Bronchial epithelial cell (primary cell): ENCODE data around the gene TRAPPC6A. TPM values are rescaled to one million over a fixed set of nuclear protein-coding genes. Genes with fewer than 3 reads are reported as not detected.

Source experiments
- DNase-seq: peaks from one replicate; pipeline ENCODE4 v3.0.0-alpha.2; 2010; ENCODE audit warnings: low read depth
- FAIRE-seq: peaks from 2 replicates; lab custom pipeline; 2011; peaks lifted over from hg19 to GRCh38; lab: Jason Lieb, UNC
- H3K27me3 ChIP-seq: 2 replicates; pipeline ENCODE4 v1.5.1; 2011; ENCODE audit warnings: low read length; ENCODE audit not compliant: control insufficient read depth, insufficient read depth
- H3K36me3 ChIP-seq: 2 replicates; pipeline ENCODE4 v1.5.1; 2011; ENCODE audit warnings: low read length; ENCODE audit not compliant: control insufficient read depth, insufficient read depth
- H3K4me3 ChIP-seq: 2 replicates; pipeline ENCODE4 v1.5.1; 2011; ENCODE audit warnings: mild to moderate bottlenecking, low read depth, low read length, control low read depth
- total RNA-seq: library from RNA; depleted of rRNA; stranded (reverse); fragments of >200 nt; gene quantifications from 2 replicates; pipeline ENCODE4 v1.2.1, GENCODE V29; 2014
- TF ChIP-seq, protein P1 (sequence below): IDR thresholded peaks from 2 replicates; pipeline ENCODE4 v1.5.1; 2011; ENCODE audit warnings: mild to moderate bottlenecking, moderate library complexity, low read length, control low read depth, inconsistent platforms; ENCODE audit not compliant: insufficient read depth, severe bottlenecking

Gene TRAPPC6A
- total RNA-seq = 11.4 and 24.5 TPM in 2 replicates

GRCh38 chr19:45177817-45178261 is at the start of gene TRAPPC6A:
Gene TRAPPC6A (minus strand): TSS chr19:45178237. CDS start chr19:45178218, 19 bp downstream.
- FAIRE-seq (no peak), DNase-seq (peak; percentile 92)
- TF ChIP-seq, protein P1, sequence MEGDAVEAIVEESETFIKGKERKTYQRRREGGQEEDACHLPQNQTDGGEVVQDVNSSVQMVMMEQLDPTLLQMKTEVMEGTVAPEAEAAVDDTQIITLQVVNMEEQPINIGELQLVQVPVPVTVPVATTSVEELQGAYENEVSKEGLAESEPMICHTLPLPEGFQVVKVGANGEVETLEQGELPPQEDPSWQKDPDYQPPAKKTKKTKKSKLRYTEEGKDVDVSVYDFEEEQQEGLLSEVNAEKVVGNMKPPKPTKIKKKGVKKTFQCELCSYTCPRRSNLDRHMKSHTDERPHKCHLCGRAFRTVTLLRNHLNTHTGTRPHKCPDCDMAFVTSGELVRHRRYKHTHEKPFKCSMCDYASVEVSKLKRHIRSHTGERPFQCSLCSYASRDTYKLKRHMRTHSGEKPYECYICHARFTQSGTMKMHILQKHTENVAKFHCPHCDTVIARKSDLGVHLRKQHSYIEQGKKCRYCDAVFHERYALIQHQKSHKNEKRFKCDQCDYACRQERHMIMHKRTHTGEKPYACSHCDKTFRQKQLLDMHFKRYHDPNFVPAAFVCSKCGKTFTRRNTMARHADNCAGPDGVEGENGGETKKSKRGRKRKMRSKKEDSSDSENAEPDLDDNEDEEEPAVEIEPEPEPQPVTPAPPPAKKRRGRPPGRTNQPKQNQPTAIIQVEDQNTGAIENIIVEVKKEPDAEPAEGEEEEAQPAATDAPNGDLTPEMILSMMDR = no peak
- Histone ChIP-seq H3K4me3 (peak within 1 kb of the TSS; percentile 98), H3K36me3 (peaks cover 2% of the 10 kb centered on the region), H3K27me3 (no peaks in the 10 kb centered on the region)

GRCh38 chr19:45224645-45225044 is 46.6 kb upstream of the TRAPPC6A start:
- FAIRE-seq = no peak
- TF ChIP-seq, protein P1 = no peak
- Histone ChIP-seq H3K4me3 (no peak overlapping the region), H3K36me3 (no peaks in the 10 kb centered on the region), H3K27me3 (no peaks in the 10 kb centered on the region)
- DNase-seq = no peak

DNA sequence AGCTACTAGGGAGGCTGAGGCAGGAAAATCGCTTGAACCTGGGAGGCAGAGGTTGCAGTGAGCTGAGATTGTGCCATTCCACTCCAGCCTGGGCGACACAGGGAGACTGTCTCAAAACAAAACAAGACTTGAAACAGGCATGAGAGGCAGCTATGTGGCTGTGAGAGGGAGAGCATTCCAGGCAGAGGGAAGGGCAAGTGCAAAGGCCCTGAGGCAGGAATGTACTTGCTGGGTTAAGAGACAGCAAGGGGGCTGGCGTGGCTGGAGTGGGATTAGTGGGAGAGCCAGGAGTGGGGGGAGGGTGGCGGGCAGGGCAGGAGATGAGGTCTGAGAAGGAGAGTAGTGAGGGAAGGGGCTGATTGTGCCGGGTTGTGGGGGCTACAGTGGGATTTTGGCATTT is 45.8 kb upstream of the TRAPPC6A start:
- no peaks in the 10 kb centered on the region for H3K27me3 ChIP-seq
- H3K4me3 ChIP-seq = no peak overlapping the region
- no peak for DNase-seq
- FAIRE-seq = no peak
- TF ChIP-seq, protein P1 = no peak
- no peaks in the 10 kb centered on the region for H3K36me3 ChIP-seq

- H3K36me3 ChIP-seq = no peaks in the 10 kb centered on the region
- no peak for FAIRE-seq
- TF ChIP-seq, protein P1 = no peak
- no peak overlapping the region for H3K4me3 ChIP-seq
- DNase-seq = no peak
- peaks cover 4% of the 10 kb centered on the region for H3K27me3 ChIP-seq
Measured at GRCh38 chr19:45222724-45223123, 44.7 kb upstream of the TRAPPC6A start.

DNA sequence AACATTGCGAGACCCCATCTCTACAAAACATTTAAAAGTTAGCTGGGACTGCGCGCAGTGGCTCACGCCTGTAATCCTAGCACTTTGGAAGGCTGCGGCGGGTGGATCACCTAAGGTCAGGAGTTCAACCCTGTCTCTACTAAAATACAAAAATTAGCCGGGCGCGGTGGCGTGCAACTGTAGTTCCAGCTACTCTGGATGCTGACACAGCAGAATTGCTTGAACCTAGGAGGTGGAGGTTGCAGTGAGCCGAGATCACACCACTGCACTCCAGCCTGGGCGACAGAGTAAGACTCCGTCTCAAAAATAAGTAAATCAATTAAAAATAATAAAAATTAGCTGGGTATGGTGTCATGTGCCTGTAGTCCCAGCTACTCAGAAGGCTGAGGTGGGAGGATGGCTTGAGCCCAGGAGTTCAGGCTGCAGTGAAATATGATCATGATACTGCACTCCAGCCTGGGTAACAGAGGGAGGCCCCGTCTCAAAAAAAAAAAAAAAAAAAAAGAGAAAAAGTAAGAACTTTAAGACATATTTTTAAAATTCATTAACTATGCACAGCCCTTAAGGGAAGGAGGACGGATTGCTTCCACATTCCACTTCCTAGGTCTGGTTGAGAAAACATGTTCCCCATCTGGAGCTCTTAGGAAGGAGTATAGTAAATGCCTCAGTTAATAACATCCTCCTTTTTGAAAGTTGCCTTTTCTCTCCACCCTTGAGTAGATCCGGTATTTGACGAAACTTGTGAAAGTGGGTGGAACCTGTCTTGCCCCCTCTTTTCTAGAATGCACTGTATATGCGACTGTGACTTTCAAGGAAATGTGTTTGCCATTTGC is 41.1 kb upstream of the TRAPPC6A start:
- H3K36me3 ChIP-seq = no peaks in the 10 kb centered on the region
- FAIRE-seq = no peak
- peaks cover 13% of the 10 kb centered on the region for H3K27me3 ChIP-seq
- DNase-seq = no peak
- TF ChIP-seq, protein P1 = no peak
- H3K4me3 ChIP-seq = no peak overlapping the region
